GM19043 (cell line): ENCODE results near the gene SLC12A9.
"Not testable (repeated sequence)": the region's sequence is repeated elsewhere in the genome, so short reads cannot be mapped to it uniquely, and the experiment has no call there.

Source experiments
- ATAC-seq: cut with Tn5 transposase; IDR thresholded peaks from one replicate; pipeline ENCODE4 v1.9.1; 2021; ENCODE audit warnings: low read depth; ENCODE audit not compliant: unreplicated experiment

The SLC12A9 gene

GRCh38 chr7:100824499-100825214 lies 27.9 kb upstream of the SLC12A9 start:
- no peak for ATAC-seq

- no peak for ATAC-seq
Measured at GRCh38 chr7:100825215-100825671, 27.3 kb upstream of the SLC12A9 start.

GRCh38 chr7:100825751-100826513 lies 26.6 kb upstream of the SLC12A9 start:
- no peak for ATAC-seq

- no peak for ATAC-seq
Measured at GRCh38 chr7:100826514-100827329, 25.8 kb upstream of the SLC12A9 start.

- no peak for ATAC-seq
Measured at GRCh38 chr7:100827330-100828226, 24.9 kb upstream of the SLC12A9 start, which contains the start of gene EPHB4. EPHB4 (minus strand) TSS chr7:100827523; CDS start chr7:100827030, 493 bp downstream.

- ATAC-seq, result no peak
Measured at GRCh38 chr7:100829150-100829716, 23.3 kb upstream of the SLC12A9 start.

GRCh38 chr7:100830396-100830795 lies 22.1 kb upstream of the SLC12A9 start:
- ATAC-seq, result no peak

- ATAC-seq, result no peak
Measured at GRCh38 chr7:100832281-100832633, 20.3 kb upstream of the SLC12A9 start.

GRCh38 chr7:100835903-100836811 lies 16.4 kb upstream of the SLC12A9 start:
- no peak for ATAC-seq

GRCh38 chr7:100836812-100837098 lies 15.8 kb upstream of the SLC12A9 start:
- ATAC-seq, result no peak

GRCh38 chr7:100837099-100837836 lies 15.2 kb upstream of the SLC12A9 start:
- peak; percentile 84 for ATAC-seq

- ATAC-seq, result no peak
Measured at GRCh38 chr7:100839361-100839760, 13.2 kb upstream of the SLC12A9 start.

- ATAC-seq, result no peak
Measured at GRCh38 chr7:100840470-100841100, 11.9 kb upstream of the SLC12A9 start.

GRCh38 chr7:100847360-100847759 lies 5.2 kb upstream of the SLC12A9 start:
- ATAC-seq, result no peak

GRCh38 chr7:100854146-100854895 lies 1.8 kb downstream of the SLC12A9 start:
- no peak for ATAC-seq

GRCh38 chr7:100854899-100855298 lies 2.4 kb downstream of the SLC12A9 start:
- not testable (repeated sequence) for ATAC-seq

GRCh38 chr7:100855515-100855914 lies 3.0 kb downstream of the SLC12A9 start:
- ATAC-seq, result no peak
